ENCODE results near the gene CARS1.

- no peak for TF ChIP-seq CTCF (IDR thresholded peaks at IDR 0.05; ENCODE audit: low read length)
- no peak for TF ChIP-seq EZH2phosphoT487 (IDR thresholded peaks at IDR 0.05; ENCODE audit: low read length)
- TF ChIP-seq EZH2 (optimal IDR thresholded peaks at IDR 0.05; ENCODE audit: low read depth, low read length) = no peak
Observed at GRCh38 chr11:3009481-3009880, 47.7 kb downstream of the CARS1 start.
